GM19438 (cell line): ENCODE results near the gene PLEKHN1.
"Not testable (repeated sequence)": the region's sequence is repeated elsewhere in the genome, so short reads cannot be mapped to it uniquely, and the experiment has no call there.

Experiments
- ATAC-seq: cut with Tn5 transposase; IDR thresholded peaks from one replicate; pipeline ENCODE4 v1.9.1; 2021; ENCODE audit warnings: low read depth; ENCODE audit not compliant: unreplicated experiment

The PLEKHN1 gene

GRCh38 chr1:985126-985525 lies 18.8 kb downstream of the PLEKHN1 start:
- ATAC-seq, result no peak

DNA sequence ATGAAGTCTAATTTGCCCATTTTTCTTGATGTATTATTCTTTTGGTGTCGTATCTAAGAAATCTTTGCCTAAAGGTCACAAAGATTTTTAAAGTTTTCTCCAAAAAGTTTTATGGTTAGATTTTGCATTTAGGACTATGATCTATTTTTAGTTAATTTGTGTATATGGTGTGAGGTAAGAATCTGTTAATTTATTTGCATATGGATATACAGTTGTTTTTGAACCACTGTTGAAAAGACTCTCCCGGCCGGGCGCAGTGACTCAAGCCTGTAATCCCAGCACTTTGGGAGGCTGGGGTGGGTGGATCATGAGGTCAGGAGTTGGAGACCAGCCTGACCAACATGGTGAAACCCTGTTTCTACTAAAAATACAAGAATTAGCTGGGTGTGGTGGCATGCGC lies 21.8 kb downstream of the PLEKHN1 start:
- not testable (repeated sequence) for ATAC-seq

- not testable (repeated sequence) for ATAC-seq
Measured at GRCh38 chr1:991275-991674, 25.0 kb downstream of the PLEKHN1 start.

DNA sequence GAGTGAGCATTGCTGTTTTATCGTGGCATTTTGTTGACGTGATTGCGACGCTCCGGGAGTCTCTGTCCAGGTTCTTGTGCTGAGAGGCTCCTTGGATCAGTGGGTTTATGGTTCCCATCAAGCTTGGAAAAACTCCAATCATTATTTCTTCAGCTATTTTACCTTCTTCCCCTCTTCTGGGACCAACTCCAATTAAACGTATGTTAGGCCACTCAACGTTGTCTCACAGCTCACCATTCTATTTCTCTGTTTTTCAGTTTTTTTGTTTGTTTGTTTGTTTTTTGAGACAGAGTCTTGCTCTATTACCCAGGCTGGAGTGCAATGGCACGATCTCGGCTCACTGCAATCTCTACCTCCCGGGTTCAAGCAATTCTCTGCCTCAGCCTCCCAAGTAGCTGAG lies 25.6 kb downstream of the PLEKHN1 start:
- ATAC-seq, result no peak

GRCh38 chr1:992362-992761 lies 26.1 kb downstream of the PLEKHN1 start:
- ATAC-seq, result no peak

GRCh38 chr1:993379-993995 lies 27.2 kb downstream of the PLEKHN1 start:
- no peak for ATAC-seq

DNA sequence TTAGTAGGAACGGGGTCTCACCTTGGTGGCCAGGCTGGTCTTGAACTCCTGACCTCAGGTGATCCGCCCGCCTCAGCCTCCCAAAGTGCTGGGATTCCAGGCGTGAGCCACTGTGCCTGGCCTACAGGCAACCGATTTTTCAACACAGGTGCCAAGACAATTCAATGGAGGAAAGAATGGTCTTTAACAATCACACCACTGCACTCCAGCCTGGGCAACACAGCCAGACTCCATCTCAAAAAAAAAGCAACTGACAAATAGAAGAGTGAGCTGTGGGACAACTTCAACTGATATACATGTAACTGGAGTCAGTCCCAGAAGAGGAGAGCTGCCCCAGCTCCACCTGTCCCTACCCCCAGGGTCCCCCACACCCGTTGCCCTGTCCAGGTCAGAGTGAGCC lies 28.3 kb downstream of the PLEKHN1 start:
- not testable (repeated sequence) for ATAC-seq

- ATAC-seq, result no peak
Measured at GRCh38 chr1:995665-996633, 29.7 kb downstream of the PLEKHN1 start.

DNA sequence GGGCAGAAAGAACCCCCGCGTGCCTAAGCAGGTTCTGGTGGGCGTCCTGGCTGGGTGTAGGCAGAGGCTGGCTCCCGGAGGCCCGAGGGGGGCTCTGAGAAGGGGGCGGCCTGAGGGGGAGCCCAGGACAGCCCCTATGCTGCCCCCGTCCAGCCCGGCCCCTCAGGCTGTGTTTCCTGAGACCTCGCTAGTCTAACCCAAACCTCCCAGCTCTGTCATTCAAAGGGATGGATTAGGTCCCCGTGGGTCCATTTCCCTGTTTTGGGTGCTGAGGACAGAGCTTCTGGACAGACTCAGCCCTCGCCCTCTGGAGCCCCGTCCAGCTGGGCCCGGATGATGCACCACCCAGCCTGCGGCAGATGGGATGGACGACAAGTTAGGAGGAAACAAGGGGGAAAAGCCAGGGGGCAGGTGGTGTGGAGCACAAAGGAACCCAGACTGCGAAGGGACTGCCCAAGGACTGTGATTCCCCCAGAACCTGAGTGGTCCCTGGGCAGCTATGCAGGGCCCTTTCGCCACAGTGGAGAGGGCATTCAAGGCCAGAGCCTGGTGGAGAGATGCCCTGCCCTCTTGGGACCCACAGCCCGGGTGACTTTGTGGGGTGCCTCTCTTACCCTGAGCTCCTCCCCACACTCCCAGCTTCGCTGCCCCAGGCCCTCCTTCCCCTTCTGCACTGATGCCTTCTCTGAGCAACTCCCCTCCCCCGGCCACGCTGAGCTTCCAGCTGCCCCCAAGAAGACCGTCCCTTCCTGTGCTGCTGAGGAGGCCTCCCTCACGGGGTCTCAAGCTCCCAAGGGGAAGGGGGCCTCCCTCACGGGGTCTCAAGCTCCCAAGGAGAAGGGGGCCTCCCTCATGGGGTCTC lies 30.8 kb downstream of the PLEKHN1 start:
- ATAC-seq, result no peak

DNA sequence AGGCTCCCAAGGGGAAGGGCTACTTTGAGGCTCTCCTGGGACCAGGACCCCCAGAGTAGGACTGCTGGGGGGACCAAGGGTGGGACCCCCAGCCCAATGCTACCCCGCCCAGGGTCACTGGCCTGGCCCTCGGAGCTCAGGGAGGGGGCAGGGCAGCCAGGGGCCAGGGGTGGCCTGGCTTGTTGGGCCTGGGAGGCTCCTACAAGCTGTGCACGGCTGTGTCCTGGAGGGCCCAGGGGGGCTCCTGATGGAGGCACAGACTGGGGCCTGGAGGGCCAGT lies 31.4 kb downstream of the PLEKHN1 start:
- no peak for ATAC-seq

DNA sequence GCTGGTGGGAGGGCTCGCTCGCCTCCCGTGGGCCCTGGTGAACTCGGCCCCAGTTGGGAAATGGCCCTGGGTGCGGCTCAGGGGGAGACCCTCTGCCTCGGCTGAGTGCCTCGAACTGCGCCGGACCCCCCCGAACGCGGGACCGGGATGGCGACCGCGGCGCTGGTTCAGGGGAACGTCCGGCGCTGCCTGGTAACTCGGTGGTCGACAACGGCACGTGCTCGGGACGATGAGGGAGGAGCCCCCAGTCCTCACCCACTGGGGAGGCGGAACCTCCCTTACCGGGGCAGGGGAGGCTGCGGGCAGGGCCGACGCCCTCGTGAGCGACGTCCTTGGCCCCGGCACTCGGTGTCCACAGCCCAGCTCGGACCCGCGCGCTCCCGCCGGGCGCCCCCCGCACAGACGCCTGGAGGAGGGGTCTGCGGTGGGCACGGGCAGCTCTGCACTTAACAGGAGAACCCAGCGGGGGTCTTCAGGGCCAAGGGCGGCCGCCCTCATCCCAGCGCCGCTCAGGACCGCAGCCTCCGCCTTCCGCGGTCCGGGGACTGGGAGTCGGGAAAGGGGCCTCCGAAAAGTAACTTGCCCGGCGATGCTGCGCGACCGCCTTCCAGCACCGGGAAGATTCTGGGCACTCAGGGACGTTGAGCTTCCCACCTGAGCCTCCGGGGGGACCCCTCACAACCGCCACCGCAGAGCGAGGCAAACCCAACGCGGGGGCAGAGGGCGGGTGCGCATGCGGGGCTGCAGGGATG lies 31.9 kb downstream of the PLEKHN1 start:
- ATAC-seq, result no peak

- ATAC-seq, result no peak
Measured at GRCh38 chr1:998745-998994, 32.4 kb downstream of the PLEKHN1 start.

- no peak for ATAC-seq
Measured at GRCh38 chr1:998995-999724, 32.9 kb downstream of the PLEKHN1 start.

- peak; percentile 50 for ATAC-seq
Measured at GRCh38 chr1:999725-1000356, 33.6 kb downstream of the PLEKHN1 start, which contains the start of gene HES4. TSS of gene HES4 (minus strand) at chr1:1000097. CDS start at chr1:999973, 124 bp downstream.

DNA sequence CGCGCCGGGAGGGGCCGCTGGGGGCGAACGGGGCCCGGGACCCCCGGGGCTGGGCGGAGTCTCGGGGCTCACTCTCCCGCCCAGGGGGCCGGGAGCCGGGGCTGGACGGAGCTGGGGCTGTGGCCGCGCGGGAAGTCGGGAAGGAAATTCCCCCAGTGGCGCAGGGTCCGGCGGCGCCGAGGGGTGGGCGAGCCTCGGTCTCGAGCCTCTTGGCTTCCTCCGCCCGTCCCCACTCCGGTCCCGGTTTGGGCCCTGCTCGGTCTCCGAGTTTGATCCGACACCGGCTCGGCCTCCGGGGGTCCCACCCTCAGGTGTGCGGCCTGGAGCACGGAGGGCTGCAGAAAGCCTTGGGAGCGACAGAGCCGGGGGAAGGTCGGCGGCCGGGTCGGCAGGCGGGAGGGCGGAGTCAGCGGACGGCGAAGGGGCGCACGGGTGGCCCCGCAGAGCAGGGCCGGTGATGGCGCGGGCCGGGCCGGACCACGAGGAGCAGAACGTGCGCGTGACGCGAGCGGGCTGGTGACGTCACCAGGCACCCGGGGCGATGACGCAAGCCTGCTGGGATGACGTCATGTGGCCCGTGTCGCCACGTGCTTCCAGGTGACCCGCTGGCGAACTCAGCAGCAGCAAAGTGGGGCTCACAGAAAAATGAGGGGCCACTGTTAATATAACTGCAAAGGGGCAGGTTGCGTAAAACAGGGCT lies 34.2 kb downstream of the PLEKHN1 start:
- peak; percentile 15 for ATAC-seq

GRCh38 chr1:1001057-1001783 lies 34.9 kb downstream of the PLEKHN1 start:
- ATAC-seq, result no peak

GRCh38 chr1:1003618-1004419 lies 37.5 kb downstream of the PLEKHN1 start:
- no peak for ATAC-seq

DNA sequence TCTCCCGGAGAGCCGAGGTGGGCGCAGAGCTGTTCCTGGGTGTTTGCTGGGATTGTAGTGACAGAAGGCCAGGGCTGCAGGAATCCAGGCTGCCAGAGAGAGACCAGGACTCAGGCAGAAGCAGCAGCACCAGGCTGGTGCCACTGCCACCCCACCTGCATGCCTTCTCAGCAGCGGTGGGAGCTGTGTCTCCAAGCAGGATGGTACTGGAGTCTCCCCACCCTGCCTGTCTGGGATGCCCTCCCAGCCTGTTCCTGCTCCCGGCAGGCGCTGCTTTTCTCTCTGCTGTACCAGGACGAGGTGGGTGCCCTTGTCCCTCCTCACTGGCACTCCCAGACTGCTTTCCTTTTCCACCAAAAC lies 38.1 kb downstream of the PLEKHN1 start:
- no peak for ATAC-seq
